ENCODE results near the gene GBA3. TPM values are rescaled to one million over a fixed set of nuclear protein-coding genes. Genes with fewer than 3 reads are reported as not detected.

GBA3 gene
- polyA plus RNA-seq, 1 experiment, result not detected

GRCh38 chr4:22653752-22654151 lies 39.0 kb upstream of the GBA3 start:
- no peak for DNase-seq (ENCODE audit: low read depth, low spot score)
- no peak for TF ChIP-seq CTCF (IDR thresholded peaks at IDR 0.05; ENCODE audit: low read depth, low read length)
- no peaks in the 10 kb centered on the region for H3K27me3 ChIP-seq (ENCODE audit: control insufficient read depth, insufficient read depth, low read length)
- ChIA-PET POLR2A (no interaction called here), CTCF (no interaction called here)
- no peaks in the 10 kb centered on the region for H3K9me3 ChIP-seq (ENCODE audit: control insufficient read depth, insufficient read depth, low read length)
- no peak overlapping the region for H3K27ac ChIP-seq (ENCODE audit: low read depth, low read length)
- no peak overlapping the region for H3K4me3 ChIP-seq (ENCODE audit: low read depth, low read length)

GRCh38 chr4:22661443-22661842 lies 31.3 kb upstream of the GBA3 start:
- Histone ChIP-seq H3K27me3 (ENCODE audit: control insufficient read depth, insufficient read depth, low read length) (no peaks in the 10 kb centered on the region), H3K4me3 (ENCODE audit: low read depth, low read length) (no peak overlapping the region), H3K9me3 (ENCODE audit: control insufficient read depth, insufficient read depth, low read length) (no peaks in the 10 kb centered on the region), H3K27ac (ENCODE audit: low read depth, low read length) (no peak overlapping the region)
- CTCF ChIA-PET, result interaction anchor here (0.9 kb wide), 1 partner anchor 252 kb away, joined by 4 read pairs; no protein-coding TSS in a partner anchor
- no peak for TF ChIP-seq CTCF (IDR thresholded peaks at IDR 0.05; ENCODE audit: low read depth, low read length)
- POLR2A ChIA-PET, result no interaction called here
- DNase-seq (ENCODE audit: low read depth, low spot score), result no peak

GRCh38 chr4:22667332-22667940 lies 25.3 kb upstream of the GBA3 start:
- CTCF ChIA-PET, result interaction anchor here (1.2 kb wide), 1 partner anchor 184 kb away, joined by 3 read pairs; no protein-coding TSS in a partner anchor
- no peak for DNase-seq (ENCODE audit: low read depth, low spot score)
- no peak for TF ChIP-seq CTCF (IDR thresholded peaks at IDR 0.05; ENCODE audit: low read depth, low read length)
- no peak overlapping the region for H3K27ac ChIP-seq (ENCODE audit: low read depth, low read length)
- POLR2A ChIA-PET, result no interaction called here
- H3K9me3 ChIP-seq (ENCODE audit: control insufficient read depth, insufficient read depth, low read length), result no peaks in the 10 kb centered on the region
- H3K27me3 ChIP-seq (ENCODE audit: control insufficient read depth, insufficient read depth, low read length), result no peaks in the 10 kb centered on the region
- H3K4me3 ChIP-seq (ENCODE audit: low read depth, low read length), result no peak overlapping the region

- DNase-seq (ENCODE audit: low read depth, low spot score), result no peak
- no peak for TF ChIP-seq CTCF (IDR thresholded peaks at IDR 0.05; ENCODE audit: low read depth, low read length)
- CTCF ChIA-PET, result interaction anchor here (1.2 kb wide), 1 partner anchor 185 kb away, joined by 3 read pairs; no protein-coding TSS in a partner anchor
- Histone ChIP-seq H3K27me3 (ENCODE audit: control insufficient read depth, insufficient read depth, low read length) (no peaks in the 10 kb centered on the region), H3K4me3 (ENCODE audit: low read depth, low read length) (no peak overlapping the region), H3K9me3 (ENCODE audit: control insufficient read depth, insufficient read depth, low read length) (no peaks in the 10 kb centered on the region), H3K27ac (ENCODE audit: low read depth, low read length) (no peak overlapping the region)
- POLR2A ChIA-PET, result no interaction called here
These were observed 24.4 kb upstream of the GBA3 start for GRCh38 chr4:22668301-22668700.

GRCh38 chr4:22668702-22669101 lies 24.0 kb upstream of the GBA3 start:
- TF ChIP-seq CTCF (IDR thresholded peaks at IDR 0.05; ENCODE audit: low read depth, low read length), result no peak
- Histone ChIP-seq H3K27me3 (ENCODE audit: control insufficient read depth, insufficient read depth, low read length) (no peaks in the 10 kb centered on the region), H3K4me3 (ENCODE audit: low read depth, low read length) (no peak overlapping the region), H3K9me3 (ENCODE audit: control insufficient read depth, insufficient read depth, low read length) (no peaks in the 10 kb centered on the region), H3K27ac (ENCODE audit: low read depth, low read length) (no peak overlapping the region)
- POLR2A ChIA-PET, result no interaction called here
- CTCF ChIA-PET, result no interaction called here
- DNase-seq (ENCODE audit: low read depth, low spot score), result no peak
